ENCODE data around the gene LRIG3.

DNA sequence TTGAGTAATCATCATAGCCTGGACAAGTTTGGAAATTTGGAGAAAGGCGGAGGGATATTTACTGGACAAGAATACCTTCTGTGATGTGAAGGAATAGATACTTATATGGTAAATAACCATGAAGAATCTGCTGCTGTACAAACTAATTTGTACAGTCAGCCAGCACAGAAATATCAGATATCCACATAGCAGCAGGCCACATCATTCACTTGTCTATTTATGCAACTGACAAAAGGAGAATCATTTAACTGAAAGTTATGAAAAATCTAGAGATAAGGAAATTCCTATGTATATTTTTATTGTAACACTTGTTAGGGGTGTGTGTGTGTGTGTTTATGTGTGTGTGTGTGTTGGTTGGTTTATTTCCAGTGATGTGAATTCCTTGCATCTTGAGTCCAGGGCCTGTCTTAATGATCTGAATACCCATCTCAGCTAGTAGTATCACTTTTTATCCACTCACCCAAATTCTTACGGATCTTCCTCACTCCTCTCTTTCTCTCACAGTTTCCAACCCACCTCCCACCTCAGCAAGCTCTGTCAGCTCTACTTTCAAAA is 10.5 kb upstream of the LRIG3 start:
- TF ChIP-seq, protein P1, sequence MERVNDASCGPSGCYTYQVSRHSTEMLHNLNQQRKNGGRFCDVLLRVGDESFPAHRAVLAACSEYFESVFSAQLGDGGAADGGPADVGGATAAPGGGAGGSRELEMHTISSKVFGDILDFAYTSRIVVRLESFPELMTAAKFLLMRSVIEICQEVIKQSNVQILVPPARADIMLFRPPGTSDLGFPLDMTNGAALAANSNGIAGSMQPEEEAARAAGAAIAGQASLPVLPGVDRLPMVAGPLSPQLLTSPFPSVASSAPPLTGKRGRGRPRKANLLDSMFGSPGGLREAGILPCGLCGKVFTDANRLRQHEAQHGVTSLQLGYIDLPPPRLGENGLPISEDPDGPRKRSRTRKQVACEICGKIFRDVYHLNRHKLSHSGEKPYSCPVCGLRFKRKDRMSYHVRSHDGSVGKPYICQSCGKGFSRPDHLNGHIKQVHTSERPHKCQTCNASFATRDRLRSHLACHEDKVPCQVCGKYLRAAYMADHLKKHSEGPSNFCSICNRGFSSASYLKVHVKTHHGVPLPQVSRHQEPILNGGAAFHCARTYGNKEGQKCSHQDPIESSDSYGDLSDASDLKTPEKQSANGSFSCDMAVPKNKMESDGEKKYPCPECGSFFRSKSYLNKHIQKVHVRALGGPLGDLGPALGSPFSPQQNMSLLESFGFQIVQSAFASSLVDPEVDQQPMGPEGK (CRISPR knock-in tag; IDR thresholded peaks at IDR 0.05; ENCODE audit: borderline replicate concordance): no peak
- TF ChIP-seq ZNF565 (CRISPR knock-in tag; conservative IDR thresholded peaks at IDR 0.05; ENCODE audit: low read depth) (no peak), ZFP30 (CRISPR knock-in tag; IDR thresholded peaks at IDR 0.05) (no peak), ISL1 (CRISPR knock-in tag; IDR thresholded peaks at IDR 0.05) (no peak), ARNTL (CRISPR knock-in tag; IDR thresholded peaks at IDR 0.05; ENCODE audit: borderline replicate concordance, low read depth) (no peak), CSDC2 (CRISPR knock-in tag; IDR thresholded peaks at IDR 0.05) (no peak), OSR1 (CRISPR knock-in tag; IDR thresholded peaks at IDR 0.05) (no peak), PPARA (CRISPR knock-in tag; IDR thresholded peaks at IDR 0.05; ENCODE audit: borderline replicate concordance) (no peak), TCF4 (CRISPR knock-in tag; IDR thresholded peaks at IDR 0.05; ENCODE audit: borderline replicate concordance) (no peak), ESRRG (CRISPR knock-in tag; IDR thresholded peaks at IDR 0.05) (no peak), ZNF8 (CRISPR knock-in tag; IDR thresholded peaks at IDR 0.05) (no peak)

Measured in SK-N-SH treated with all-trans-retinoic acid at 6 μM for 48 hours (cell line).